GM21619 (cell line): ENCODE measurements around the gene TMEM176B.
A peak's percentile ranks its signal among the peaks of the same experiment; 100 is the strongest.

Source experiments
- ATAC-seq: cut with Tn5 transposase; IDR thresholded peaks from one replicate; pipeline ENCODE4 v1.9.1; 2021; ENCODE audit not compliant: unreplicated experiment

Gene TMEM176B

GRCh38 chr7:150754951-150755350 is 45.2 kb downstream of the TMEM176B start:
- ATAC-seq, result no peak

- peak; percentile 42 for ATAC-seq
These were observed 46.1 kb downstream of the TMEM176B start for GRCh38 chr7:150753826-150754603.

GRCh38 chr7:150753239-150753638 is 46.9 kb downstream of the TMEM176B start:
- no peak for ATAC-seq

GRCh38 chr7:150751702-150752101 is 48.5 kb downstream of the TMEM176B start:
- no peak for ATAC-seq

GRCh38 chr7:150748376-150748775 is 51.8 kb downstream of the TMEM176B start:
- no peak for ATAC-seq

- no peak for ATAC-seq
These were observed 53.2 kb downstream of the TMEM176B start for GRCh38 chr7:150746921-150747320.

GRCh38 chr7:150745876-150746275 is 54.3 kb downstream of the TMEM176B start:
- ATAC-seq, result no peak

GRCh38 chr7:150745086-150745485 is 55.1 kb downstream of the TMEM176B start:
- no peak for ATAC-seq

- ATAC-seq, result no peak
These were observed 56.0 kb downstream of the TMEM176B start for GRCh38 chr7:150744041-150744656.

GRCh38 chr7:150742286-150742968 is 57.7 kb downstream of the TMEM176B start:
- ATAC-seq, result no peak
